Articular chondrocyte of knee joint (primary cell): ENCODE results near the gene CAAP1. TPM values are rescaled to one million over a fixed set of nuclear protein-coding genes. Genes with fewer than 3 reads are reported as not detected.

Experiments used
- small RNA-seq: library from RNA; depleted of rRNA; stranded (forward); fragments of <200 nt; gene quantifications from one replicate; pipeline ENCODE3, GENCODE V24; 2012
- total RNA-seq: library from RNA; depleted of rRNA; stranded (reverse); fragments of >200 nt; gene quantifications from 2 replicates; pipeline ENCODE4 v1.2.3, GENCODE V29; 2012

CAAP1 gene, protein sequence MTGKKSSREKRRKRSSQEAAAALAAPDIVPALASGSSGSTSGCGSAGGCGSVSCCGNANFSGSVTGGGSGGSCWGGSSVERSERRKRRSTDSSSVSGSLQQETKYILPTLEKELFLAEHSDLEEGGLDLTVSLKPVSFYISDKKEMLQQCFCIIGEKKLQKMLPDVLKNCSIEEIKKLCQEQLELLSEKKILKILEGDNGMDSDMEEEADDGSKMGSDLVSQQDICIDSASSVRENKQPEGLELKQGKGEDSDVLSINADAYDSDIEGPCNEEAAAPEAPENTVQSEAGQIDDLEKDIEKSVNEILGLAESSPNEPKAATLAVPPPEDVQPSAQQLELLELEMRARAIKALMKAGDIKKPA
- 12.8 and 20.3 TPM in 2 replicates for total RNA-seq

DNA sequence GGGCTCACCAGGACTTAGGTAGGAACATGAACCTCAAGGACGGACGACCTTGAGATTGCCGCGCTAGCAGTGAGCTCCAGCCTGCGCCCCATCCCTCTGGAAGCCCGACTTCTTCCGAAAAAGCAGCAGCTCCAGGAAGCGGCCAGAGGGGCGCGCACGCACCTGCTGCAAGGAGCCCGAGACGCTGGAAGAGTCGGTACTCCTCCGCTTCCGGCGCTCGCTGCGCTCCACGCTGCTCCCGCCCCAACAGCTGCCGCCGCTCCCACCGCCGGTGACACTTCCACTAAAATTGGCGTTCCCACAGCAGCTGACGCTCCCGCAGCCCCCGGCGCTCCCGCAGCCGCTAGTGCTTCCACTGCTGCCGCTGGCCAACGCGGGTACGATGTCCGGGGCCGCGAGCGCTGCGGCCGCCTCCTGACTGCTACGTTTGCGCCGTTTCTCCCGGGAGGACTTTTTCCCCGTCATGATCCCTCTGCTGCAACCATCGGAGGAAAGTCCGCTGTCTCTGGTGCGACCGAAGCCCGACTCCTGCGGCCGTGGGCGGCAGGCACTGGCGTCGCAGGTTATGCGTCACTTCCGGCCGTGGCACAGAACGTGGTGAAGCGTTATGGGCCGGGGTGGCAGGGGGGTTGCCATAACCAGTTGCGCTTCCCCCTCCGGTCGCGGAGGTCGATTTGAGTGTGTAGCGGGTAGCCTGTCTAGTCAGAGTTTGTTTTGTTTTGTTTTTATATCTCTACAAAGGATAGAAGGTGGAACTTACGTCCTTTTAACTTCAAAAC, at the start of gene CAAP1:
Gene CAAP1, minus strand, starts transcription at position 552 of the 779 bp plus-strand sequence. Its CDS starts 87 bp downstream, at position 465.

Small RNA genes within 50 kb of the gene (small RNA-seq; reads per million reads assigned to genes)
- gene RF00322 (not detected), gene RN7SL100P (not detected)

Other genes with a start within 250 kb of the CAAP1 start
- gene PLAA, start 54.4 kb upstream of the CAAP1 start, total RNA-seq: 35.0 and 39.2 TPM in 2 replicates
- 20.3 and 26.1 TPM in 2 replicates for gene IFT74, start 63.6 kb upstream of the CAAP1 start, total RNA-seq
- under 0.01 TPM in 1 of 2 replicates, not detected in the other for gene LRRC19, start 112.9 kb upstream of the CAAP1 start, total RNA-seq
- gene TEK, start 216.4 kb upstream of the CAAP1 start, total RNA-seq: 0.78 and 1.4 TPM in 2 replicates